ENCODE measurements around the gene INS.

GRCh38 chr11:2144544-2145248 lies 16.3 kb downstream of the INS start:
- TF ChIP-seq POLR2A (IDR thresholded peaks at IDR 0.05) = no peak
- TF ChIP-seq POLR2AphosphoS5 (IDR thresholded peaks at IDR 0.05) = no peak
